GM21526 (cell line): ENCODE results near the gene SFXN4.
"Not testable (repeated sequence)": the region's sequence is repeated elsewhere in the genome, so short reads cannot be mapped to it uniquely, and the experiment has no call there.

ENCODE experiments used
- ATAC-seq: cut with Tn5 transposase; IDR thresholded peaks from one replicate; pipeline ENCODE4 v1.9.1; 2021; ENCODE audit warnings: moderate library complexity; ENCODE audit not compliant: unreplicated experiment, low FRiP score

The SFXN4 gene

DNA sequence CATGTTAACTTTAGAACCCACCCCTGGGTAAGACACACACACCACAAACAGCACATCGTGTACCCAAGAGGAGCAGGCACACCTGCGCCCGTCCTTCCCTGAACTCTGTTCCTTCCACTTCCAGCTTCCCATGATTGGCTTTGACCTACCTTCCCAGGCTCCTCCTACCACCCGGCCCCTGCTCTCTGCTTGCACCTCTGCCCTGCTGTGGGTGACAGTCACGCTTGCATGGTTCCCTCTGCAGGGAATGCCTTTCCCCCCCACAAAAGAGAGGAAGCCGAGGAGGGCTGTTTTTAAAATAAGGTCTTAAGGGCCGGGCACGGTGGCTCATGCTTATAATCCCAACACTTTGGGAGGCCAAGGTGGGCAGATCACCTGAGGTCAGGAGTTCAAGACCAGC is 16.4 kb downstream of the SFXN4 start:
- no peak for ATAC-seq

DNA sequence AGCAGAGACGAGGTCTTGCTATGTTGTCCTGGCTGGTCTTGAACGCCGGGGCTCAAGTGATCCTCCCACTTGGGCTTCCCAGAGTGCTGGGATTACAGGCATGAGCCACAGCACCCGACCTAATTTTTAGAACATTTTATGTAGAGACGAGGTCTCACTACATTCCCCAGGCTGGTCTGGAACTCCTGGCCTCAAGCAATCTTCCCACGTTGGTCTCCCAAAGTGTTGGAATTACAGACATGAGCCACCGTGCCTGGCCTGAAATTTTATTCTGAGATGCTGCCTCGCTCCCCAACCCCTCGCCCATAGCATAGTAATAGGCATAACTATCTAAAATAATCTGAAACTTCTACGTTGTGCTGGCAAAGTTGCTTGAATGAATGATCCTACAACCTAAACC is 21.9 kb downstream of the SFXN4 start:
- no peak for ATAC-seq

DNA sequence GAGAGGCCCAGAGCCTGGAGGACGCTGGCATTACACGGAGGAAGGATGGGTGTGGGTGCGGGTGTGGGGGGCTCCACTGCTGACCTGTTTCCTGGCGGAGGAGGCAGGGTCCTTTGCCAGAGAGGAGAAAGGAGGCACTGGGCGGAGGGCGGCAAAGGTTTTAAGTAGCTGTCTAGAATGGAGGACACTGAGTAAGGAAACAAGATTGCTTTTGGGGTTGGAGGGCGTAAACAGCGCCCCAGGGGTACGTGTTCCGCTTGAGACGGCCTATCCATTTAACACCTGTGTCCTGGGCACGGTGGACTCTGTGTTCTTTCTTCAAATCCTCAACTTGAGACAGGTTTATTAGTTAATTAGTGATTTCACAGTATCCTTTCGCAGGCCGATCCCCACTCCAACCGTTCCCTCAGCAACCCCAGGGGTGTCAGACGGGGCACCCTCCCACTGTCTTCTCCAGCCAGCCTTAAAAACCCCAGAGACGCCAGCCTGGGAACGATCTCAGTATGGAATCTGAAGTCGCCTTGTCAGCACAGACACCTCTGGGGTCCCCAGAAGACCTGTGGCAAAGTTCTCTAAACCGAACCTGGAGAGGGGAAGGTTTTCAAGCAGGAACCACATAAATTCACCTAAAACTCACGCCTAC is 24.8 kb downstream of the SFXN4 start:
- no peak for ATAC-seq

DNA sequence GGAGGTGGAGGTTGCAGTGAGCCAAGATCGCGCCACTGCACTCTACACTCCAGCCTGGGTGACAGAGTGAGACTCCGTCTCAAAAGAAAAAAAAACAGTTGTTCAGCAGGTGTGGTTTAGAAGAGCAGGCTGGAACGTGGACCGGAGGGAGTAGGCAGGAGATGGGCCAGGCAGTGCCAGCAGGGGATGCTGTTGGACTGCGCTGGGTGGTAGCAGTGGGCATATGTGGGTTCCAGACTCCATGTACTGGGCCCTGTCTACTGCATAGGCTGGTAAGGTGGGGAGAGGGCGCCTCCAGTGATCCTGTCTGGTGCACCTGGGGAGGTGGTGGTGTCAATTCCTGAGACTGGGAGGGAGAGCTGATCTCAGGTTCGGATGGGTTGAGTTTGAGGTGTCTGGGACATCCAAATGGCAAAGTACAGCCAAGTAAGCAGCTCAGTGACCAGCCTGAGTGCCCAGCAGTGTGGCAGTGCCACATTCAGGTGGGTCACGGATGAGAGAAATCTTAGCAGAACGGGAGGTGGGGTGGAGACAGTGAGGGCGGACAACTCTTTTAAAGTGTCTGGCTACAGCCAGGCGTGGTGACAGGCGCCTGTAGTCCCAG is 25.9 kb downstream of the SFXN4 start:
- ATAC-seq: no peak

DNA sequence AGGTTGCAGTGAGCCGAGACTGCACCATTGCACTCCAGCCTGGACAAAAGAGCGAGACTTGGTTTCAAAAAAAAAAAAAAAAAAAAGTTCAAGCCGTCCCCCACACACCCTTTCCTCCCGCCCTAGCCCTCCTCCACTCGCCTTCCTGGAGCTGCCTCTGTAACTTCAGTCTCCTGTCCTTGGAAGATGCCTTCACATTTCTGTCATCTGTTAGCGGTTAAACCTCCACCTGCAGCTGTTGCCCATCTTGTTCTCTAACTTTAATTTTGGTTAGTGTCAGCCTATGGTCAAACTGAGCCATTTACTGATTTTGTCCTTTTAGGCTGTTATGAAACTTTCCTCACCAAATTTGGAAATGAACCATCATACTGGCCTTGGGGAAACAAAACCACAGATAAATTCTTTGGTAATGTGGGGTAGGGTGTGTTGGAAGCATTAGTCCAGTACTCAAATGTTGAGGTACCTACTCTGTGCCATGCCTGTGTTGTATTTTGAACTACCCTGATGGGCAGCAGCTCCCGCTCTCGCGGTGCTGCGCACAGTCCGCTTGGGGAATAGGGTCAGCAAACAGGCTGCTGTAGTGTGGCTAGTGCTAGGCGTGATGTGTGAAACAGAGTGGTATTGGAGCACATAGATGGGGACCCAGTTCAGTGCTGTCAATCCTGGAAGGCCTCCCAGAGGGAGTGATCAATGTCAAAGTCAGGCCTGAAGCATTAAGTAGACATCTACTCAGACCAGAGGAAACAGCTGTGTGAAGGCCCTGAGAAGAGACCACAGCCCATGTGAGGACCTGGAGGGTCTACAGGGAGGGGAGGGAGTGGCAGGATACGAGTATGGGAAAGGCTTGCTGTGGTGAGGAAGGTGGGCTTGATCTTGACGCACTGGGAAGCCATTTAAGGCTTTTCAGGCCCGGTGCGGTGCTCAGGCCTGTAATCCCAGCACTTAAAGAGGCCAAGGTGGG is 26.9 kb downstream of the SFXN4 start:
- no peak for ATAC-seq

DNA sequence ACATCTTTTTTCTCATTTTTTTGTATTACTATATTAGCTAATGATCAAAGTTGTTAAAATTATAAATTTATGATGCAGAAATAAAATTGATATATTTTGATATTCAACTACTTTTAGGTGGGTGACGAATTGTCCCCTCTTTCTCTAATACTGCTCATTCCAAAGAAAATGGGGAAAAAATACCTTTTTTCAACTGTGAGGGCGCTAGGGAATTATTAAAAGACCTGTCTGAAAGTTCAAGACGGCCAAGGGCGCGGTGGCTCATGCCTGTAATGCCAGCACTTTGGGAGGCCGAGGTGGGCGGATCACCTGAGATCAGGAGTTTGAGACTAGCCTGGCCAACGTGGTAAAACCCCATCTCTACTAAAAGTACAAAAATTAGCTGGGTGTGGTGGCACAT is 27.6 kb downstream of the SFXN4 start:
- not testable (repeated sequence) for ATAC-seq

DNA sequence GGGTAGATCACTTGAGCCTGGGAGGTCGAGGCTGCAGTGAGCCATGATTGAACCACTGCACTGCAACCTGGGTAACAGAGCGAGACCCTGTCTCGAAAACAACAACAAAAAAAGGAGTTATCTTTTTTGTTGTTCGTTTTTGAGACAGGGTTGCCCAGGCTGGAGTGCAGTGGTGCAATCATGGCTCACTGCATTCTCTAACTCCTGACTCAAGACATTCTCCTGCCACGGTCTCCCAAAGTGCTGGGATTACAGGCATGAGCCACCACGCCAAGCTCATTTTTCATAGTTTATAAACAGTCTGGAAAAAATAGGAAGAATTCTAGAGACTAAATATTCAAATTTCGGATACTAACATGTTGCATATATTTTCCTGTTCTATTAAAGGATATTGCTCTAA is 29.4 kb downstream of the SFXN4 start:
- no peak for ATAC-seq

DNA sequence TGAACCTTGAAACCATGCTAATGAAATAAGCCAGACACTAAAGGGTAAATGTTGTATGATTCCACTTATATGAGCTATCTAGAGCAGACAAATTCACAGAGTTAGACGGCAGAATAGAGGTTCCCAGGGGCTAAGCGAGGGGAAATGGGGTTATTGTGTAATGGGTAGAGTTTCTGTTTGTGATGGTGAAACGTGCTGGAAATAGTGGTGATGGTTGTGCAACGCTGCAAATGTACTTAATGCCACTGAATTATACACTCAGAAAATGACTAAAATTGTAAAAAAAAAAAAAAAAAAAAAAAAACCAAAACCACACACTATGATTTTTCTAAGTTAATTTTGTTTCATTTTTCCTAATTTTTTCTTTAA is 30.0 kb downstream of the SFXN4 start:
- no peak for ATAC-seq

DNA sequence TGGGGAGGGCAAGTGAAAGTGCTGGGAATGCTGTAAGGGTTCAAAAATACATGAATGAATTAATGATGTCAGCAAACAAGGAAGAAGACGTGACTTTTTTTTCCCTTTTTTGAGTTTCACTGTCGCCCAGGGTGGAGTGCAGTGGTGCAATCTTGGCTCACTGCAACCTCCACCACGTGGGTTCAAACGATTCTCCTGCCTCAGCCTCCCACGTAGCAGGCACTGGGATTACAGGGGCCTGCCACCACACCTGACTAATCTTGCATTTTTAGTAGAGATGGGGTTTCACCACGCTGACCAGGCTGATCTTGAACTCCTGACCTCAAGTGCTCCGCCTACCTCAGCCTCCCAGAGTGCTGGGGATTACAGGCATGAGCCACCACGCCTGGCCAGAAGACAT is 31.6 kb downstream of the SFXN4 start:
- ATAC-seq: no peak

DNA sequence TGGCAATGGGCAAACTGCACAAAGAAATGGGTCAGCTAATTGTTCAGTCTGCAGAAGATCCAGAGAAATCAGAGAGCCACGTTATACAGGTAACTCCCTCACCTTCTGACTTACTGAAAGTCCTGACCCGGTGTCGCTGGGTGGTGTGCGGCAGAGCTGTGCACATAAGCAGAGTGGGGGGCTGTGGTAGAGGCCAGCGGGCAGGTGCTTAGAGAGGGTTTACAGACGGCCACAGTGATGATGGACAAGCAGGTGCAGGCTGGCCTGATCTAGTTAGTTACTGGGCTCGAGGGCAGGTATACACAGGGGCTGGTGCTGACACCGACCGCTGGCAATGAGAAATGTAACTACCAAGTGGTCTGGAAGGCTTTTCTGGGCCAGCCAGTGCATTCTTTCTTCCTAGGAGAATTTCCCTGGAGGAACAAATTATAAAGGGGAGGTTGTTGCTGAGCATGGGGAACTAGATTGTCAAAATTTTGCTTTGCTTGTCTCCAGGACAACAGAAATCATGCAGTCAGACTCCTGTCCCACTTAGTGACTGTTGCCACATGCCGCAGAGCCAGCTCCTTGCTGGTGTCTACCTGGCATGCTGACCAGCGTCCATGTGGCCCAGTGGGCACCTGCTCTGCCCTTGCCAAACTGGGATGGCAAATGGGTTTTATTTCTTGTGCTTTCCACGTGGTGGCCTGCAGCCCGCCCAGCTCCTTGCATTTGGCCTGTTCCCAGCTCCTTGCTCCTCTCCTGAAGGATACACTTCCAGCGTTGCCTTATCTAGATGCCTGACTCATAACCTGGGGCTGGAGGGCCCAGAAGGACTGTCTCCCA is 32.8 kb downstream of the SFXN4 start:
- ATAC-seq: no peak

DNA sequence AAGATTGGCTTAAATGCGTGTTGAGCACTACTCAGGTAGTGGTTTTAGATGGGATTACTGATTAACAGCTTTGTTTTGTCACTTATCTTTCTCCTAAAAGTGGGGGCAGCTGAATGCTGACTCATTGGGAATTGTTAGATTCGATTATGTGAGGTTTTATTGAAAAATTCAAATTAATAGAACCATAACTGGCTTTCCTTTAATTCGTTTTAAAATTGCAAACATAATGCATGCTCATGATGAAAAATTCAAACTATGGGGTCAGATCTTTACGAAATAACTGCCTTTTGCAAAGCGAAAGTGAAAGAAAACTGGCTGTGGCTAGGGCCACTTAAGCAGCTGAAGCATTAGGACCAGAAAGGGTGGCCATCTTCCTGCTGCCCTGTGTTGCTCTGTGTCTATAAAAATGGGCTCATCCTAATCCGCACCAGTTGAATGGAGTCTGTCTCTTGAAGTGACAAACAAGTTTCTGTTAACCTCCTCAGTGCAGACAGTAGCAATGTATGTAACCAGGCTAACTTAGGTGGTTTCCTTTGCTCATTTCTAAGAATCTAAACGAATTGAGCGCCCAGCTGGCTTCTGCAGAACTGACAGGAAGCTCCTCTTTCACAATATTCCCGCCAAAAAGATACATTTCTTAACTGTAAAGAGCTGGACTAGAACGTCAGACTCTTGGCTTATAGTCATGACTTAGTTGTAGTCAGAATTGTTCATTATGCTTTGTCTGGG is 33.8 kb downstream of the SFXN4 start:
- ATAC-seq: no peak

DNA sequence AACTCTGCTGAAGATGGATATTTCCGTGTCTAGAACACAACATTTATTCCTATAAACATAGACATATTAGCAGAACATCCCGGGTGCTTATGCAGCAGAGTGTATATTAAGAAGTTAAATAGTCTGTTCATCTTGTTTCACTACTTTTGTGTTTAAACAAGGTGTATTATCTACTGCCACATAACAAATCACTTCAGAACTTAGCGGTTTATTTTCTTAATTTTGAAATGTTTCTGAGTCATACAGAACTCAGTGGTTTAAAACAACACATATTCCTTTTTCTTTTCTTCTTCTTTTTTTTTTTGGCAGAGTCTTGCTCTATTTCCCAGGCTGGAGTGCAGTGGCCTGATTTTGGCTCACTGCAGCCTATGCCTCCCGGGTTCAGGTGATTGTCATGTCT is 35.8 kb downstream of the SFXN4 start:
- no peak for ATAC-seq

DNA sequence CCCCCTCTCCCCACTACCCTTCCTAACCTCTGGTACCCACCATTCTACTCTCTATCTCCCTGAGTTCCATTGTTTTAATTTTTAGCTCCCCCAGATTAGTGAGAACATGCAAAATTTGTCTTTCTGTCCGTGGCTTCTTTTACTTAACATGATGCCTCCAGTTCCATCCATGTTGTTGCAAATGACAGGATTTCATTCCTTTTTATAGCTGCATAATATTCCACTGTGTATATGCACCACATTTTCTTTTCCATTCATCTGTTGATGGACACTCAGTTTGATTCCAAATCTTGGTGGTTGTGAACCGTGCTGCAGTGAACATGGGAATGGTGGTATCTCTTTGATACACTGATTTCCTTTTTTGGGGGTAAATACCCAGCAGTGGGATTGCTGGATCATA is 39.6 kb downstream of the SFXN4 start:
- no peak for ATAC-seq

DNA sequence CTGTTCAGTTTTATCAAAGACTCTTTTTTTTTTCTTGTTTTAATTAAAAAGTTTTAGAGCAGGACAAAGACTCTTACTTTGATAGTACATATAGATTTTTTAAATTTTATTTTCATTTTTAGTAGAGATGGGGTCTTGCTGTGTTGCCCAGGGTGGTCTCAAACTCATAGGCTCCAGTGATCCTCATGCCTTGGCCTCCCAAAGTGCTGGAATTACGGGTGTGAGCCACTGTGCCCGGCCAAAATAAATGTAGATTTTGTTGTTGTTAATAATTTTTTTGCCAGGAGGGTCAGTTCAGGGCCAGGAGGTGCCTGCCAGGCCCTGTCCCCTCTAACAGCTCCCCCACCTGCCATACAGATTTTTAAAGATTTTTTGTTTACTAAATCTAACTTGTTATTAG is 44.6 kb downstream of the SFXN4 start:
- ATAC-seq: no peak

DNA sequence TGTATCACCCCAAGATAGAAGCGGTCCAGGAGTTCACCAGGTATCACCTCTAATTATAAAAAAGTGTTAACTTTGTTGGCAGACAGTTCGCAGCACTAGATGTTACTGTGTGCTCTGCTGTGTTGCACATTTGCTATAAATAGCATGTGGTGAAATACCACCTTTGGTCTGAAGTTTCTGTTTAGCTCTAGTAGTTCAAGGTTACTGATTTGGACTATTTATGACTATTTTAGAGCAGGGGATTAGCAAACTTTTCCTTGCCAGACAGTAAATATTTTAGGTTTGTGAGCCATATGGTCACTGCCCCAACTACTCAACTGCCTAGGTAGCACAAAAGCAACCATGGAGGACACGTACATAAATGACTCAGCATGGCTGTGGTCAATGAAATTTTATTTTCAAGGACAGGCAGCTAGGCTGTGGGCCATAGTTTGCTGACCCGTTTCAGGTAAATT is 45.1 kb downstream of the SFXN4 start:
- ATAC-seq: peak; percentile 78

DNA sequence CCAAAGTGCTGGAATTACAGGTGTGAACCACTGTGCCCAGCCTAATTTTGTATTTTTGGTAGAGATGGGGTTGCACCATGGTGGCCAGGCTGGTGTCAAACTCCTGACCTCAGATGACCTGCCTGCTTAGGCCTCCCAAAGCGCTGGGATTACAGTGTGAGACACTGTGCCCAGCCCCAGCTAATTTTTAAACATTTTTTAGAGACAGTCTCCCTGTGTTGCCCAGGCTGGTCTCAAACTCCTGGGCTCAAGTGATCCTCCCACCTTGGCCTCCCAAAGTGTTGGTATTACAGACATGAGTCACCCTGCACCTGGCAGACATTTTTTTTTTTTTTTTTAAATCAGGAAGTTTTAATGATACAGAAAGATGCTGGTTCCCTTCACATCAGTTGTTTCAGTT is 46.1 kb downstream of the SFXN4 start:
- ATAC-seq: no peak

DNA sequence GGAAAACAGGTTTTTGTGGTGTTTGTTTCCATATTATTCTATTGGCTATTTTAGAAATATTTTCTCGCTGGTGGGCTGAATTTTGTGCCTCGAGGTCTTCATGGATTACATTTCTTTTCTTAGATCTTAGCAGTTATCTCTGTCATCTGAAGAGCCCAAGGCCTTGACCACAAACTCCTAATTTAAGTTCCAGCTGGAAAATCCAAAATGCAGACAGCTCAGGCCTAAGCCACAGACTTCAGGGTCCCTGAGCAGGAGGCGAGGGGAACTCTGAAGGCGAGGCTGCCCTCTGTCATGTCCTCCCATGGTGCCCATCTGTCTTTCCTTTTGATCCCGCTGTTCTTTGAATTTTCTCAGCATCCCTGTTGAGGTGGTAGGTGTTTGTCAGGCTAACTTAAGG is 47.3 kb downstream of the SFXN4 start:
- ATAC-seq: no peak

DNA sequence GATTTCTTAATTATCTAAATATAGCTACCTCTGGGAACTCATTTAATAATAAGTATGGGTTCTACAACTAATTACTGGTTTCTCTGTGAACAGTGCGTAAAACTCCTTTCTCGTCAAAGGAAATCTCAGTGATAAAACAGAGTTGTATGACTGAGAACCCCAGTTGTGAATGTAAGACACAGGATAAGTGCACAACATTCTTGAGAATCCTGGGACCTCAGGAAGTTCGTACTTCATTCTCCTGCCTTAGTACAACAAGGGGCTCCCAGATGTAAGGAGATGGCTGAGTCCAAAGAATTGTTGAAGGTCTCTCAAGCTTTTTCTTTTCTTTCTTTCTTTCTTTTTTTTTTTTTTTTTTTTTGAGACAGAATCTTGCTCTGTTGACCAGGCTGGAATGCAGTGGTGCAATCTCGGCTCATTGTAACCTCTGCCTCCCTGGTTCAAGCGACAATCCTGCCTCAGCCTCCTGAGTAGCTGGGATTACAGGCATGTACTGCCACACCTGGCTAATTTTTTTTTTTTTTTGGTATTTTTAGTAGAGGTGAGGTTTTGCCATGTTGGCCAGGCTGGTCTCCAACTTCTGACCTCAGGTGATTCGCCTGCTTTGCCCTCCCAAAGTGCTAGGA is 49.1 kb downstream of the SFXN4 start:
- no peak for ATAC-seq

DNA sequence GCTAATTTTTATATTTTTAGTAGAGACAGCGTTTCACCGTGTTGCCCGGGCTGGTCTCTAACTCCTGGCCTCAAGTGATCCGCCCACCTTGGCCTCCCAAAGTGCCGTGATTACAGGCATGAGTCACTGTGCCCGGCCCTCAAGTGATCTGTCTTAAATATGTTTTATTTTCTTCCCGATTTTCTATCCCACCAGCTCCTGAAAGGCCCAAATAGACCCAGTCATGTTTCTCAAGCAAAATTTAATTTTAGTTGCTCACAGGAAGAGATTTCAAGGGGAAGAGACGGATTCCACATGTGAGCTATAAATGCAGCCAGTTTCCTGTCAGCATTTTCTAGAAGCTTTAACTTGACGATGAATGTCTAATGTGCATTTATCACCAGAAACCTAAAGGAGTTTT is 49.6 kb downstream of the SFXN4 start:
- no peak for ATAC-seq
